Spleen (tissue), 11 donors: Measurements from ENCODE around the gene STKLD1. TPM values are rescaled to one million over a fixed set of nuclear protein-coding genes. Genes with fewer than 3 reads are reported as not detected.

Source experiments
- DNase-seq: peaks from one replicate; pipeline ENCODE4 v3.0.0-alpha.2; 2020
- H3K27ac ChIP-seq, 8 donors: fragments of 200-600 bp; sonication (generic) in 7 of 8; 1 replicate in 4 of 8; 2 replicates in 4 of 8; pipeline versions ENCODE4 v1.5.0 to v1.8.0; 2016 to 2021; ENCODE audit warnings: inconsistent platforms in 4 of 8, mild to moderate bottlenecking in 4 of 8, moderate library complexity in 1 of 8
- H3K27me3 ChIP-seq, 7 donors: fragments of 200-600 bp; sonication (generic) in 6 of 7; replicated peaks in 1 of 7; 1 replicate in 4 of 7; 2 replicates in 3 of 7; pipeline versions ENCODE4 v1.5.0 to v1.8.0; 2016 to 2021; ENCODE audit warnings: inconsistent platforms in 3 of 7, mild to moderate bottlenecking in 1 of 7
- H3K36me3 ChIP-seq, 6 donors: fragments of 200-600 bp; sonication (generic) in 5 of 6; 1 replicate in 4 of 6; 2 replicates in 2 of 6; pipeline versions ENCODE4 v1.5.0 to v1.8.0; 2016 to 2021; ENCODE audit warnings: inconsistent platforms in 2 of 6
- H3K4me1 ChIP-seq, 6 donors: fragments of 200-600 bp; sonication (generic) in 5 of 6; 1 replicate in 3 of 6; 2 replicates in 3 of 6; pipeline versions ENCODE4 v1.5.0 to v1.8.0; 2016 to 2021; ENCODE audit warnings: inconsistent platforms in 3 of 6
- H3K4me3 ChIP-seq, 8 donors: fragments of 200-600 bp; sonication (generic) in 7 of 8; 1 replicate in 4 of 8; 2 replicates in 4 of 8; pipeline versions ENCODE4 v1.5.0 to v1.8.0; 2016 to 2021; ENCODE audit warnings: inconsistent platforms in 4 of 8, mild to moderate bottlenecking in 4 of 8, moderate library complexity in 2 of 8
- H3K9me3 ChIP-seq, 8 donors: fragments of 200-600 bp; sonication (generic) in 7 of 8; 1 replicate in 4 of 8; 2 replicates in 4 of 8; pipeline versions ENCODE4 v1.5.0 to v1.8.0; 2016 to 2021; ENCODE audit warnings: inconsistent platforms in 4 of 8
- CTCF ChIP-seq, 11 experiments: fragments of 200-600 bp in 7 of 11; fragments of 450-650 bp in 4 of 11; sonication (generic) in 4 of 11; IDR thresholded peaks in 8 of 11; conservative IDR thresholded peaks in 3 of 11; 1 replicate in 7 of 11; 2 replicates in 4 of 11; pipeline versions ENCODE4 v1.4.0 to v1.8.0; 2016 to 2021; ENCODE audit warnings: antibody characterized with exemption in 11 of 11, inconsistent platforms in 4 of 11, mild to moderate bottlenecking in 1 of 11
- POLR2A ChIP-seq, 3 donors: fragments of 450-650 bp; IDR thresholded peaks; one replicate each; pipeline ENCODE4 v1.5.1; 2017; ENCODE audit warnings: antibody characterized with exemption in 3 of 3, mild to moderate bottlenecking in 1 of 3
- POLR2AphosphoS5 ChIP-seq, 3 donors: sonication (generic); formaldehyde crosslinking; IDR thresholded peaks; one replicate each; pipeline ENCODE4 v1.5.1; 2017; ENCODE audit warnings: antibody characterized with exemption in 3 of 3
- WGBS, 5 donors: extraction: QIAGEN DNeasy Blood & Tissue Kit in 3 of 5; methylation state at CpG; one replicate each; pipeline versions ENCODE4 v1.1.5 to v1.1.7; 2013 to 2018; 5-methylcytosine and 5-hydroxymethylcytosine counted together
- intact Hi-C: fragments of 100-400 bp; cut with DNase I; formaldehyde crosslinking; loops from one replicate; pipeline ENCODE4 v1.15.0; 2023; ENCODE audit warnings: low total_unique reads
- polyA plus RNA-seq, 3 donors: library from polyadenylated mRNA; stranded (reverse); fragments of 200-250 nt; gene quantifications; one replicate each; pipeline ENCODE4 v1.2.1, GENCODE V29; 2013
- total RNA-seq, 7 donors: library from RNA; depleted of rRNA in 3 of 7; stranded (reverse); fragments of >200 nt in 3 of 7; fragmentation: NEBNext Ultra II Directional in 4 of 7; extraction: Animal tissue kit (Norgen Biotek cat#: 25700) in 4 of 7; gene quantifications; one replicate each; pipeline versions ENCODE4 v1.1.0 to v1.2.1, GENCODE V29; 2016 to 2021
- donor health status: healthy with polysubstance abuse.
- donor health status: DM: no; HTN: no; CAD: no; lungs with moderate emphysema.
- donor health status: DM: no; HTN: no; CAD: no.
- donor health status: Bipolar disorder and iron deficiency.
- donor health status: healthy.
- donor health status: DM: no; HTN: no; CAD: no.
- donor health status: DM: yes; HTN: yes; CAD: no.

STKLD1 gene
- total and polyA plus RNA-seq, 10 donors: 0.29 to 1.5 (median 0.95) TPM; not detected in 2

- WGBS, 5 donors: 70 to 82% (median 74%) methylated on average over 4 to 13 of the region's 13 CpGs
- Histone ChIP-seq H3K27me3 (peaks cover 0 to 13% (median 0%) of the 10 kb centered on the region in 7 donors), H3K4me3 (no peak overlapping the region), H3K27ac (no peak overlapping the region), H3K36me3 (no peaks in the 10 kb centered on the region), H3K9me3 (no peaks in the 10 kb centered on the region), H3K4me1 (peaks cover 0 to 8% (median 0%) of the 10 kb centered on the region in 6 donors)
- TF ChIP-seq CTCF (IDR thresholded peaks at IDR 0.05 in 8 of 11, conservative IDR thresholded peaks at IDR 0.05 in 3 of 11) (no peak), POLR2AphosphoS5 (IDR thresholded peaks at IDR 0.05) (peak in 1 of 3 donors; percentile 22), POLR2A (IDR thresholded peaks at IDR 0.05) (no peak)
- DNase-seq: no peak
- intact Hi-C loops: no loop called here
These were observed 10.2 kb downstream of the STKLD1 start for GRCh38 chr9:133386338-133386737.

GRCh38 chr9:133387680-133388079 lies 11.5 kb downstream of the STKLD1 start:
- WGBS, 5 donors: 82 to 95% (median 91%) methylated on average over 9 of the region's 9 CpGs
- Histone ChIP-seq H3K27me3 (peaks cover 0 to 19% (median 0%) of the 10 kb centered on the region in 7 donors), H3K4me1 (peaks cover 0 to 8% (median 0%) of the 10 kb centered on the region in 6 donors), H3K9me3 (no peaks in the 10 kb centered on the region), H3K27ac (no peak overlapping the region), H3K36me3 (no peaks in the 10 kb centered on the region), H3K4me3 (no peak overlapping the region)
- TF ChIP-seq POLR2AphosphoS5 (IDR thresholded peaks at IDR 0.05) (no peak), CTCF (IDR thresholded peaks at IDR 0.05 in 8 of 11, conservative IDR thresholded peaks at IDR 0.05 in 3 of 11) (no peak), POLR2A (IDR thresholded peaks at IDR 0.05) (no peak)
- no peak for DNase-seq
- intact Hi-C loops: no loop called here

GRCh38 chr9:133389025-133389557 lies 12.9 kb downstream of the STKLD1 start:
- TF ChIP-seq POLR2A (IDR thresholded peaks at IDR 0.05) (no peak), POLR2AphosphoS5 (IDR thresholded peaks at IDR 0.05) (no peak)
- Histone ChIP-seq H3K36me3 (no peaks in the 10 kb centered on the region), H3K27me3 (peaks cover 0 to 29% (median 0%) of the 10 kb centered on the region in 7 donors), H3K9me3 (no peaks in the 10 kb centered on the region), H3K4me1 (peaks cover 0 to 8% (median 0%) of the 10 kb centered on the region in 6 donors), H3K4me3 (no peak overlapping the region), H3K27ac (no peak overlapping the region)
- DNase-seq: no peak
- WGBS, 5 donors: 96 to 98% (median 97%) methylated on average over 11 to 12 of the region's 12 CpGs
- intact Hi-C loops: no loop called here

- Histone ChIP-seq H3K36me3 (no peaks in the 10 kb centered on the region), H3K4me1 (peaks cover 0 to 10% (median 0%) of the 10 kb centered on the region in 6 donors), H3K4me3 (no peak overlapping the region), H3K9me3 (no peaks in the 10 kb centered on the region), H3K27me3 (peaks cover 0 to 34% (median 0%) of the 10 kb centered on the region in 7 donors), H3K27ac (no peak overlapping the region)
- 80 to 92% (median 89%) methylated on average over 13 of the region's 13 CpGs for WGBS, 5 donors
- intact Hi-C loops: no loop called here
- no peak for DNase-seq
- TF ChIP-seq POLR2AphosphoS5 (IDR thresholded peaks at IDR 0.05) (no peak), CTCF (IDR thresholded peaks at IDR 0.05 in 8 of 11, conservative IDR thresholded peaks at IDR 0.05 in 3 of 11) (no peak), POLR2A (IDR thresholded peaks at IDR 0.05) (no peak)
These were observed 13.4 kb downstream of the STKLD1 start for GRCh38 chr9:133389562-133389961.
